Gastroesophageal sphincter (tissue), 4 donors: ENCODE data around the gene SREK1. TPM values are rescaled to one million over a fixed set of nuclear protein-coding genes. Genes with fewer than 3 reads are reported as not detected.
A peak's percentile ranks its signal among the peaks of the same experiment; 100 is the strongest.

Experiments
- ATAC-seq: fragments of 150-250 bp; one replicate; pipeline ENCODE4 v1.9.1; 2016; ENCODE audit warnings: mild to moderate bottlenecking, moderate library complexity
- H3K27ac ChIP-seq, 4 donors: fragments of 200-600 bp; sonication (generic) in 3 of 4; 1 replicate in 3 of 4; 2 replicates in 1 of 4; pipeline ENCODE4 v1.5.1; 2016 to 2019
- H3K27me3 ChIP-seq: fragments of 200-600 bp; sonication (generic); one replicate; pipeline ENCODE4 v1.5.1; 2019
- H3K36me3 ChIP-seq, 2 donors: fragments of 200-600 bp; sonication (generic); one replicate each; pipeline ENCODE4 v1.5.1; 2019; ENCODE audit warnings: control low read depth in 1 of 2
- H3K4me1 ChIP-seq, 3 donors: fragments of 200-600 bp; sonication (generic); 1 replicate in 2 of 3; 2 replicates in 1 of 3; pipeline ENCODE4 v1.5.1; 2016 to 2019; ENCODE audit warnings: control low read depth in 2 of 3
- H3K4me3 ChIP-seq, 2 donors: fragments of 200-600 bp; sonication (generic); one replicate each; pipeline ENCODE4 v1.5.1; 2019; ENCODE audit warnings: mild to moderate bottlenecking in 1 of 2, moderate library complexity in 1 of 2
- H3K9me3 ChIP-seq, 3 donors: fragments of 200-600 bp; sonication (generic); one replicate each; pipeline ENCODE4 v1.5.1; 2017 to 2019; ENCODE audit warnings: control low read depth in 2 of 3
- EP300 ChIP-seq: sonication (generic); formaldehyde crosslinking; IDR thresholded peaks from one replicate; pipeline ENCODE4 v1.6.1; 2017; ENCODE audit warnings: antibody characterized with exemption, mild to moderate bottlenecking
- POLR2A ChIP-seq, 2 donors: fragments of 450-650 bp; IDR thresholded peaks; one replicate each; pipeline ENCODE4 v1.6.1; 2017; ENCODE audit warnings: antibody characterized with exemption in 2 of 2, mild to moderate bottlenecking in 2 of 2, moderate library complexity in 1 of 2
- POLR2AphosphoS5 ChIP-seq: sonication (generic); formaldehyde crosslinking; IDR thresholded peaks from one replicate; pipeline ENCODE4 v1.6.1; 2017; ENCODE audit warnings: antibody characterized with exemption
- WGBS, 2 donors: methylation state at CpG; one replicate each; pipeline ENCODE4 v1.1.5; 2018; ENCODE audit warnings: low coverage in 1 of 2; 5-methylcytosine and 5-hydroxymethylcytosine counted together
- total RNA-seq, 4 donors: library from RNA; depleted of rRNA; stranded (reverse); fragments of >200 nt; gene quantifications; one replicate each; pipeline ENCODE4 v1.1.0, GENCODE V29; 2016
- TF ChIP-seq, protein P1 (sequence below), 4 experiments: fragments of 200-600 bp in 2 of 4; fragments of 450-650 bp in 2 of 4; sonication (generic) in 1 of 4; IDR thresholded peaks; one replicate each; pipeline ENCODE4 v1.5.1; 2017 to 2019; ENCODE audit warnings: antibody characterized with exemption in 4 of 4, mild to moderate bottlenecking in 2 of 4, moderate library complexity in 2 of 4

Gene SREK1, protein sequence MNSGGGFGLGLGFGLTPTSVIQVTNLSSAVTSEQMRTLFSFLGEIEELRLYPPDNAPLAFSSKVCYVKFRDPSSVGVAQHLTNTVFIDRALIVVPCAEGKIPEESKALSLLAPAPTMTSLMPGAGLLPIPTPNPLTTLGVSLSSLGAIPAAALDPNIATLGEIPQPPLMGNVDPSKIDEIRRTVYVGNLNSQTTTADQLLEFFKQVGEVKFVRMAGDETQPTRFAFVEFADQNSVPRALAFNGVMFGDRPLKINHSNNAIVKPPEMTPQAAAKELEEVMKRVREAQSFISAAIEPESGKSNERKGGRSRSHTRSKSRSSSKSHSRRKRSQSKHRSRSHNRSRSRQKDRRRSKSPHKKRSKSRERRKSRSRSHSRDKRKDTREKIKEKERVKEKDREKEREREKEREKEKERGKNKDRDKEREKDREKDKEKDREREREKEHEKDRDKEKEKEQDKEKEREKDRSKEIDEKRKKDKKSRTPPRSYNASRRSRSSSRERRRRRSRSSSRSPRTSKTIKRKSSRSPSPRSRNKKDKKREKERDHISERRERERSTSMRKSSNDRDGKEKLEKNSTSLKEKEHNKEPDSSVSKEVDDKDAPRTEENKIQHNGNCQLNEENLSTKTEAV
- 100 to 1,000 TPM in 1 of 4 donors, 10 to 100 TPM in 3; 28.4 to 107 (median 49.5) TPM for total RNA-seq

- no peaks in the 10 kb centered on the region for H3K9me3 ChIP-seq
- no peaks in the 10 kb centered on the region for H3K27me3 ChIP-seq
- ATAC-seq = peak; percentile 94
- TF ChIP-seq EP300 = no peak
- peak; percentile 98 for TF ChIP-seq POLR2AphosphoS5
- peak; percentile 87 to 91 for TF ChIP-seq POLR2A (IDR thresholded peaks at IDR 0.05)
- TF ChIP-seq, protein P1, sequence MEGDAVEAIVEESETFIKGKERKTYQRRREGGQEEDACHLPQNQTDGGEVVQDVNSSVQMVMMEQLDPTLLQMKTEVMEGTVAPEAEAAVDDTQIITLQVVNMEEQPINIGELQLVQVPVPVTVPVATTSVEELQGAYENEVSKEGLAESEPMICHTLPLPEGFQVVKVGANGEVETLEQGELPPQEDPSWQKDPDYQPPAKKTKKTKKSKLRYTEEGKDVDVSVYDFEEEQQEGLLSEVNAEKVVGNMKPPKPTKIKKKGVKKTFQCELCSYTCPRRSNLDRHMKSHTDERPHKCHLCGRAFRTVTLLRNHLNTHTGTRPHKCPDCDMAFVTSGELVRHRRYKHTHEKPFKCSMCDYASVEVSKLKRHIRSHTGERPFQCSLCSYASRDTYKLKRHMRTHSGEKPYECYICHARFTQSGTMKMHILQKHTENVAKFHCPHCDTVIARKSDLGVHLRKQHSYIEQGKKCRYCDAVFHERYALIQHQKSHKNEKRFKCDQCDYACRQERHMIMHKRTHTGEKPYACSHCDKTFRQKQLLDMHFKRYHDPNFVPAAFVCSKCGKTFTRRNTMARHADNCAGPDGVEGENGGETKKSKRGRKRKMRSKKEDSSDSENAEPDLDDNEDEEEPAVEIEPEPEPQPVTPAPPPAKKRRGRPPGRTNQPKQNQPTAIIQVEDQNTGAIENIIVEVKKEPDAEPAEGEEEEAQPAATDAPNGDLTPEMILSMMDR (IDR thresholded peaks at IDR 0.05) = peak in 1 of 4 experiments; percentile 3
- 0% methylated on average over 6 to 9 of the region's 86 CpGs for WGBS, 2 donors
- peaks cover 3 to 44% (median 22%) of the 10 kb centered on the region in 3 donors for H3K4me1 ChIP-seq
- H3K27ac ChIP-seq = peak within 1 kb of the TSS; percentile 97 to 100 (median 98)
- H3K36me3 ChIP-seq = no peaks in the 10 kb centered on the region
- peak within 1 kb of the TSS; percentile 79 to 86 for H3K4me3 ChIP-seq
Observed at GRCh38 chr5:66144074-66144833, at the start of gene SREK1. TSS of gene SREK1 (plus strand) at chr5:66144300. CDS start at chr5:66144377, 77 bp downstream.

- no CpG with 5 or more reads among the region's 2 CpGs for WGBS, 2 donors
- TF ChIP-seq, protein P1 (IDR thresholded peaks at IDR 0.05) = no peak
- TF ChIP-seq POLR2AphosphoS5 (no peak), POLR2A (IDR thresholded peaks at IDR 0.05) (no peak), EP300 (no peak)
- Histone ChIP-seq H3K4me1 (no peaks in the 10 kb centered on the region), H3K36me3 (no peaks in the 10 kb centered on the region), H3K27me3 (no peaks in the 10 kb centered on the region), H3K27ac (no peak overlapping the region), H3K4me3 (no peak overlapping the region), H3K9me3 (peaks cover 0 to 47% (median 0%) of the 10 kb centered on the region in 3 donors)
- ATAC-seq = no peak
Observed at GRCh38 chr5:66100851-66101250, 43.2 kb upstream of the SREK1 start.

DNA sequence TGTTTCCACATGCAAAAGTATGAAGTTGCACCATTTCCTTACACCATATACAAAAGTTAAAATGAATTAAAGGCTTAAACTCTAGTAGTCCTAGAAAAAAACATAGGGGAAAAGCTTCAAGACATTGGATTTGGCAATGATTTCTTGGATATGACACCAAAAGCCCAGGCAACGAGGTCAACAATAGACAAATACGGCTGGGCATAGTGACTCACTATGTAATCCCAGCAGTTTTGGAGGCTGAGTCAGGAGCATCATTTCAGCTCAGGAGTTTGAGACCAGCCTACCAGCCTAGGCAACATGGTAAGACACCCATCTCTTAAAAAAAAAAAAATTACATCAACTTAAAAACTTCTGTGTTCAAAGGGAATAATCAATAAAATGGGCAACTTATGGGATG, 30.9 kb upstream of the SREK1 start:
- H3K27ac ChIP-seq = no peak overlapping the region
- ATAC-seq = no peak
- peaks cover 0 to 29% (median 0%) of the 10 kb centered on the region in 3 donors for H3K9me3 ChIP-seq
- no peak for TF ChIP-seq EP300
- TF ChIP-seq POLR2A (IDR thresholded peaks at IDR 0.05) = no peak
- TF ChIP-seq, protein P1 (IDR thresholded peaks at IDR 0.05) = no peak
- no peak for TF ChIP-seq POLR2AphosphoS5
- H3K36me3 ChIP-seq = no peaks in the 10 kb centered on the region
- WGBS, 2 donors = 71% methylated on average over 2 of the region's 2 CpGs; no CpG with 5 or more reads in 1 of the 2 donors
- no peaks in the 10 kb centered on the region for H3K27me3 ChIP-seq
- H3K4me1 ChIP-seq = no peaks in the 10 kb centered on the region
- H3K4me3 ChIP-seq = no peak overlapping the region

DNA sequence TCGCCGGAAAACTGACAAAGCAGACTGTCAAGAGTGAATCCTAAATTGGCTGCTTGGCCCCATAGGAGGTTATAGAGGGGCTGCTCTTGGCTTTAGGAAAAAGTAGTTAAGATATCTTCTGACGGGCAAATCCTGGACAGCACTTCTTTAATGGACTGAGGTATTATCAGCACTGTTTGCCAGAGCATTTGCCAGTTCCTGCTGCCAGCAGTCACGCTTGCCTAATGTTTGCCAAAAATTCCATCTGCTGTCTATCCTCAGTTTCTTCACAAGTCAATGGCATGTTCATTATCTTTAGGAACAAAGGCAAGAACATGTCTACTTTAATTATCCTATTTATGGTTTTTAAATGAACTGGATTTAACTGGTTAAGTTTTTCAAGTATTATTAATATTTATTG, 25.8 kb upstream of the SREK1 start:
- H3K4me1 ChIP-seq = no peaks in the 10 kb centered on the region
- H3K27ac ChIP-seq = no peak overlapping the region
- H3K36me3 ChIP-seq = no peaks in the 10 kb centered on the region
- ATAC-seq = no peak
- no peak overlapping the region for H3K4me3 ChIP-seq
- H3K9me3 ChIP-seq = no peaks in the 10 kb centered on the region
- TF ChIP-seq, protein P1 (IDR thresholded peaks at IDR 0.05) = no peak
- no peaks in the 10 kb centered on the region for H3K27me3 ChIP-seq
- WGBS, 2 donors = 60 to 71% methylated on average over 4 of the region's 4 CpGs
